NB4 (cell line): ENCODE measurements around the gene CNTD1.
A peak's percentile ranks its signal among the peaks of the same experiment; 100 is the strongest.

ENCODE experiments used
- DNase-seq: peaks from one replicate; pipeline ENCODE4 v3.0.0; 2010; ENCODE audit warnings: low read depth
- H3K4me3 ChIP-seq: one replicate; pipeline ENCODE4 v1.5.1; 2011; ENCODE audit warnings: mild to moderate bottlenecking, low read depth, low read length, moderate library complexity
- CTCF ChIP-seq: IDR thresholded peaks from one replicate; pipeline ENCODE4 v1.5.1; 2012; ENCODE audit warnings: low read depth, low read length
- MAX ChIP-seq: IDR thresholded peaks from 2 replicates; pipeline ENCODE4 v1.6.1; 2011; ENCODE audit warnings: low read depth, low read length
- MYC ChIP-seq: IDR thresholded peaks from 2 replicates; pipeline ENCODE4 v1.6.1; 2011; ENCODE audit warnings: low read depth, low read length
- POLR2A ChIP-seq: IDR thresholded peaks from 2 replicates; pipeline ENCODE4 v1.6.1; 2011; ENCODE audit warnings: mild to moderate bottlenecking; ENCODE audit not compliant: insufficient read length; ENCODE audit errors: extremely low read depth

The CNTD1 gene

GRCh38 chr17:42835732-42836131 is 37.1 kb downstream of the CNTD1 start:
- TF ChIP-seq MAX: no peak
- no peak for TF ChIP-seq MYC
- TF ChIP-seq CTCF: no peak
- no peak for TF ChIP-seq POLR2A
- DNase-seq: no peak
- H3K4me3 ChIP-seq: no peak overlapping the region

- no peak for DNase-seq
- TF ChIP-seq CTCF (no peak), MYC (no peak), POLR2A (no peak), MAX (no peak)
- no peak overlapping the region for H3K4me3 ChIP-seq
These were observed 43.5 kb downstream of the CNTD1 start for GRCh38 chr17:42841975-42842685.

- H3K4me3 ChIP-seq: no peak overlapping the region
- TF ChIP-seq CTCF (peak; percentile 91), POLR2A (no peak), MAX (no peak)
- DNase-seq: peak; percentile 59
These were observed 44.8 kb downstream of the CNTD1 start for GRCh38 chr17:42843358-42843934.

GRCh38 chr17:42844271-42844670 is 45.6 kb downstream of the CNTD1 start, which contains the start of gene AOC2:
Gene AOC2, plus strand, starts transcription at chr17:42844580. Its CDS starts 47 bp downstream, at chr17:42844627.
- no peak within 1 kb of the TSS for H3K4me3 ChIP-seq
- TF ChIP-seq POLR2A (no peak), CTCF (no peak)
- DNase-seq: no peak

- DNase-seq: no peak
- TF ChIP-seq MYC: no peak
- no peak for TF ChIP-seq MAX
- no peak overlapping the region for H3K4me3 ChIP-seq
These were observed 46.3 kb downstream of the CNTD1 start for GRCh38 chr17:42844761-42845555.

- TF ChIP-seq MAX: no peak
- no peak for TF ChIP-seq CTCF
- TF ChIP-seq POLR2A: no peak
- TF ChIP-seq MYC: no peak
- no peak for DNase-seq
- no peak overlapping the region for H3K4me3 ChIP-seq
These were observed 46.9 kb downstream of the CNTD1 start for GRCh38 chr17:42845556-42845917.
